ENCODE measurements around the gene RBM23. TPM values are rescaled to one million over a fixed set of nuclear protein-coding genes. Genes with fewer than 3 reads are reported as not detected.
"Not testable (repeated sequence)": the region's sequence is repeated elsewhere in the genome, so short reads cannot be mapped to it uniquely, and the experiment has no call there.

The RBM23 gene
- total RNA-seq: 103 and 110 TPM in 2 replicates
- long read RNA-seq, full-length matches to known transcripts: 190 of 249 reads
- long read RNA-seq, partial matches to known transcripts: 11 of 249 reads
- long read RNA-seq, other reads (novel, unspliced or antisense): 48 of 249 reads

- peaks cover 3% of the 10 kb centered on the region for H3K27me3 Mint-ChIP-seq (ENCODE audit: low read depth)
- H3K4me1 Mint-ChIP-seq: peaks cover 29% of the 10 kb centered on the region
- peaks cover 24% of the 10 kb centered on the region for H3K36me3 Mint-ChIP-seq (ENCODE audit: low read depth)
- peak; percentile 100 for DNase-seq (ENCODE audit: low read depth, low spot score)
- H3K27ac Mint-ChIP-seq (ENCODE audit: unreplicated experiment): peak within 1 kb of the TSS; percentile 100
- TF ChIP-seq, protein P1, sequence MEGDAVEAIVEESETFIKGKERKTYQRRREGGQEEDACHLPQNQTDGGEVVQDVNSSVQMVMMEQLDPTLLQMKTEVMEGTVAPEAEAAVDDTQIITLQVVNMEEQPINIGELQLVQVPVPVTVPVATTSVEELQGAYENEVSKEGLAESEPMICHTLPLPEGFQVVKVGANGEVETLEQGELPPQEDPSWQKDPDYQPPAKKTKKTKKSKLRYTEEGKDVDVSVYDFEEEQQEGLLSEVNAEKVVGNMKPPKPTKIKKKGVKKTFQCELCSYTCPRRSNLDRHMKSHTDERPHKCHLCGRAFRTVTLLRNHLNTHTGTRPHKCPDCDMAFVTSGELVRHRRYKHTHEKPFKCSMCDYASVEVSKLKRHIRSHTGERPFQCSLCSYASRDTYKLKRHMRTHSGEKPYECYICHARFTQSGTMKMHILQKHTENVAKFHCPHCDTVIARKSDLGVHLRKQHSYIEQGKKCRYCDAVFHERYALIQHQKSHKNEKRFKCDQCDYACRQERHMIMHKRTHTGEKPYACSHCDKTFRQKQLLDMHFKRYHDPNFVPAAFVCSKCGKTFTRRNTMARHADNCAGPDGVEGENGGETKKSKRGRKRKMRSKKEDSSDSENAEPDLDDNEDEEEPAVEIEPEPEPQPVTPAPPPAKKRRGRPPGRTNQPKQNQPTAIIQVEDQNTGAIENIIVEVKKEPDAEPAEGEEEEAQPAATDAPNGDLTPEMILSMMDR (conservative IDR thresholded peaks at IDR 0.05): no peak
- H3K4me3 Mint-ChIP-seq: peak within 1 kb of the TSS; percentile 95
- H3K9me3 Mint-ChIP-seq: no peaks in the 10 kb centered on the region
Measured at GRCh38 chr14:22918804-22919600, at the start of gene RBM23. Gene RBM23 (minus strand): TSS chr14:22919149.

GRCh38 chr14:22966783-22967269, 47.9 kb upstream of the RBM23 start:
- Mint-ChIP-seq H3K9me3 (no peaks in the 10 kb centered on the region), H3K27ac (ENCODE audit: unreplicated experiment) (peak overlapping the region; percentile 78)

DNA sequence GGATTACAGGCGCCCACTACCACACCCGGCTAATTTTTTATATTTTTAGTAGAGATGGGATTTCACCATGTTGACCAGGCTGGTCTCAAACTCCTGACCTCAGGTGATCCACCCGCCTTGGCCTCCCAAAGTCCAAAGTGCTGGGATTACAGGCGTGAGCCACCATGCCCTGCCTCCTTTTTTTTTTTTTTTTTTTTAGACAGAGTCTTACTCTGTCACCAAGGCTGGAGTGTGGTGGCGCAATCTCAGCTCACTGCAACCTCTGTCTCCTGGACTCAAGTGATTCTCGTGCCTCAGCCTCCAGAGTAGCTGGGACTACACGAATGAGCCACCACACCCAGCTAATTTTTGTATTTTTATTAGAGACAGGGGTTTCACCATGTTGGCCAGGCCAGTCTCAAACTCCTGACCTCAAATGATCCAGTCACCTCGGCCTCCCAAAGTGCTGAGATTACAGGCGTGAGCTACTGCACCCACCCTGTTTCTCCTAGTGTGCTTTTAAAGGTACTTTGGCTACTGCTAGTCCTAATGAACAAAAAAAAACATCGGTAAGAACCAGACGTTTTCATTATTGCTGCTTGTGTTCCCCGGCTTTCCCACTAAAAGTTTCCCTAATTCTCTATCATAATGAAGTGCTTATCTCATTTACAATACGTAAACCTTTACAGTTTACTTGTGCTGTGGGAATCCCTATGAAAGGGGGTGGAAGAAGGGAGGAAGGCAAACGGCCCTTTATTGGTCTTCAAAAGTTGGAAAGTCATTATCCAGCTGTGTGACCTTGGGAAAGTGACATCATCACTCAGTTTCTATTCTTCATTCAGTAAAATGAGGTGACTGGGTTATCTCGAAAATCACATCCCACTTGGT, 47.2 kb upstream of the RBM23 start:
- not testable (repeated sequence) for H3K36me3 Mint-ChIP-seq (ENCODE audit: low read depth); H3K27ac Mint-ChIP-seq (ENCODE audit: unreplicated experiment); H3K4me1 Mint-ChIP-seq; H3K27me3 Mint-ChIP-seq (ENCODE audit: low read depth); H3K4me3 Mint-ChIP-seq; DNase-seq (ENCODE audit: low read depth, low spot score); H3K9me3 Mint-ChIP-seq

More at GRCh38 chr14:22966783-22967269, 47.9 kb upstream of the RBM23 start:
- no peak overlapping the region for H3K4me3 Mint-ChIP-seq
- TF ChIP-seq, protein P1 (conservative IDR thresholded peaks at IDR 0.05): no peak
- no peaks in the 10 kb centered on the region for H3K27me3 Mint-ChIP-seq (ENCODE audit: low read depth)
- peaks cover 4% of the 10 kb centered on the region for H3K36me3 Mint-ChIP-seq (ENCODE audit: low read depth)
- DNase-seq (ENCODE audit: low read depth, low spot score): no peak
- H3K4me1 Mint-ChIP-seq: no peaks in the 10 kb centered on the region

- no peaks in the 10 kb centered on the region for H3K9me3 Mint-ChIP-seq
- H3K4me1 Mint-ChIP-seq: no peaks in the 10 kb centered on the region
- no peak overlapping the region for H3K27ac Mint-ChIP-seq (ENCODE audit: unreplicated experiment)
- no peak for DNase-seq (ENCODE audit: low read depth, low spot score)
- TF ChIP-seq, protein P1 (conservative IDR thresholded peaks at IDR 0.05): no peak
- H3K27me3 Mint-ChIP-seq (ENCODE audit: low read depth): no peaks in the 10 kb centered on the region
- H3K4me3 Mint-ChIP-seq: no peak overlapping the region
- H3K36me3 Mint-ChIP-seq (ENCODE audit: low read depth): no peaks in the 10 kb centered on the region
Measured at GRCh38 chr14:22962061-22962676, 43.2 kb upstream of the RBM23 start.

- Mint-ChIP-seq H3K9me3 (no peaks in the 10 kb centered on the region), H3K4me1 (peaks cover 17% of the 10 kb centered on the region), H3K4me3 (peak overlapping the region; percentile 93), H3K36me3 (ENCODE audit: low read depth) (peaks cover 2% of the 10 kb centered on the region), H3K27ac (ENCODE audit: unreplicated experiment) (peak overlapping the region; percentile 98), H3K27me3 (ENCODE audit: low read depth) (no peaks in the 10 kb centered on the region)
- no peak for DNase-seq (ENCODE audit: low read depth, low spot score)
- TF ChIP-seq, protein P1 (conservative IDR thresholded peaks at IDR 0.05): no peak
Measured at GRCh38 chr14:22955702-22956569, 37.0 kb upstream of the RBM23 start.

All from neural crest cell (in vitro differentiated cells).